HT1080 (cell line): ENCODE results near the gene IFITM2. TPM values are rescaled to one million over a fixed set of nuclear protein-coding genes. Genes with fewer than 3 reads are reported as not detected.

Experiments
- small RNA-seq: library from RNA; depleted of rRNA; stranded (forward); fragments of <200 nt; gene quantifications from one replicate; pipeline ENCODE3, GENCODE V24; 2014
- total RNA-seq: library from RNA; depleted of rRNA; stranded (reverse); fragments of >200 nt; shearing (Covaris generic); gene quantifications from 2 replicates; pipeline ENCODE4 v1.2.3, GENCODE V29; 2014; rRNA removed

IFITM2 gene
- total RNA-seq, 1 experiment from 2014 or later: 96.0 TPM

Small RNAs within 50 kb of the gene (small RNA-seq; reads per million reads assigned to genes)
- not detected for gene AC136475.6

Other genes with a start within 250 kb of the IFITM2 start
- not detected in 2 replicates for gene SCGB1C1, start 114.7 kb upstream of the IFITM2 start, total RNA-seq
- 12.3 and 15.2 TPM in 2 replicates for gene BET1L, start 100.4 kb upstream of the IFITM2 start, total RNA-seq
- gene RIC8A, start 100.1 kb upstream of the IFITM2 start, total RNA-seq: 205 and 220 TPM in 2 replicates
- gene SIRT3, start 71.5 kb upstream of the IFITM2 start, total RNA-seq: 10.0 and 10.4 TPM in 2 replicates
- gene PSMD13, start 70.8 kb upstream of the IFITM2 start, total RNA-seq: 403 and 416 TPM in 2 replicates
- not detected in 2 replicates for gene NLRP6, start 29.4 kb upstream of the IFITM2 start, total RNA-seq
- gene PGGHG, start 18.7 kb upstream of the IFITM2 start, total RNA-seq: 7.0 and 8.0 TPM in 2 replicates
- not detected in 2 replicates for gene IFITM5, start 8.3 kb upstream of the IFITM2 start, total RNA-seq
- gene IFITM1, start 6.2 kb downstream of the IFITM2 start, total RNA-seq: 4.6 and 5.4 TPM in 2 replicates
- gene IFITM3, start 13.0 kb downstream of the IFITM2 start, total RNA-seq: 67.9 and 180 TPM in 2 replicates
- 3.0 and 8.1 TPM in 2 replicates for gene B4GALNT4, start 61.7 kb downstream of the IFITM2 start, total RNA-seq
- gene PKP3, start 86.4 kb downstream of the IFITM2 start, total RNA-seq: 12.0 and 13.1 TPM in 2 replicates
- 17.1 and 20.9 TPM in 2 replicates for gene SIGIRR, start 107.2 kb downstream of the IFITM2 start, total RNA-seq
- not detected in 2 replicates for gene ANO9, start 134.2 kb downstream of the IFITM2 start, total RNA-seq
- 24.7 and 29.7 TPM in 2 replicates for gene PTDSS2, start 142.5 kb downstream of the IFITM2 start, total RNA-seq
- 218 and 240 TPM in 2 replicates for gene RNH1, start 199.4 kb downstream of the IFITM2 start, total RNA-seq
- 89.6 and 93.9 TPM in 2 replicates for gene HRAS, start 227.8 kb downstream of the IFITM2 start, total RNA-seq
- not detected in 2 replicates for gene LRRC56, start 229.7 kb downstream of the IFITM2 start, total RNA-seq